SH-SY5Y (cell line): ENCODE data around the gene LY86.

Experiments used
- GATA2 ChIP-seq: IDR thresholded peaks from 2 replicates; pipeline ENCODE4 v1.6.1; 2011; ENCODE audit warnings: mild to moderate bottlenecking, low read depth, low read length
- GATA3 ChIP-seq: IDR thresholded peaks from 2 replicates; pipeline ENCODE4 v1.6.1; 2011; ENCODE audit warnings: low read depth, mild to moderate bottlenecking, low read length, moderate library complexity

The LY86 gene

DNA sequence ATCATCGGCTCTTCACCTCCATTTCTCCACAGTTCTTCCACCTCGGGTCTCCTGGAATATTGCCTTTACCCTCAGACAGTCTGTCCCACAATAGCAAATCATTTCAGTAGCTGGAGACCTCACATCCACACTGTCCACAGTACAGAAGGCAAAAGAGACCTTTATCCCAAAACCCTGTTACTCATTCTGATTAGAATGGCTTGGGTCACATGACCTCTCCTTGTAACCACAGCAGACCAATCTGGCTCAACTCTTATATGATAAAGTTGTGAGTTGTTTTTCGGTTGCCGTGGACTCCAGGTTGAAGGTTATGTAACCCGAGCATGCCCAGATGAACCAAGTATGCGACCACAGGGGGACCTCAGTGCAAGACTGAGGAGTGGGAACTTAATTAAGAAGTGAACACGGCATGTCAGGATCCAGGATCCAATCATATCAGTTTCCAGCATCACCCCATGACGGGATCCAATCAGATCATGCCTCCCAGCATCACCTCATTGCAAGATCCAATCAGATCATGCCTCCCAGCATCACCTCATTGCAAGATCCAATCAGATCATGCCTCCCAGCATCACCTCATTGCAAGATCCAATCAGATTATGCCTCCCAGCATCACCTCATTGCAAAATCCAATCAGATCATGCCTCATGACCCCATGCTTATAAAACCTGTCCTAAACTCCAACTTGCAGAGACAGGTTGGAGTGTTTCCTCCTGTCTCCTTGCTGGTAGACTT lies 68.7 kb downstream of the LY86 start:
- TF ChIP-seq GATA3 (no peak), GATA2 (no peak)

DNA sequence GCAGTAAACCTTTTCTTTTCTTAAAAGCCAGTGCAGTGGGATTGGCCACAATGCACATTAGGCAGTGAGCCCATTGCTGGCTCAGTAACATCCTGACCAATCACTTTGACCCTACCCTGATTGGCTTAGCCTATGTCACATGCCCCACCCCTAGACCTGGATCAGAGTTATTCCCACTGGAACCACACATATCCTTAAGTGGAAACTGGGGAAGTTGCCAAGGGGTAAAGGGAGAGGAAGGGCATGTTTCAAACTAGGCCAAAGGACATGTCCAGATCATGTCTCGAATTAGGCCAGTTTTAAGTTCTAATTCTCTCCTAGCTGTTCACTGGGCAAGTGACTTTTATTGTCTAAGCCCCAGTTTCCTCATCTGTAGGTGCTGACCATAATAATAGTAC lies 69.3 kb downstream of the LY86 start:
- TF ChIP-seq GATA2 (no peak), GATA3 (no peak)

DNA sequence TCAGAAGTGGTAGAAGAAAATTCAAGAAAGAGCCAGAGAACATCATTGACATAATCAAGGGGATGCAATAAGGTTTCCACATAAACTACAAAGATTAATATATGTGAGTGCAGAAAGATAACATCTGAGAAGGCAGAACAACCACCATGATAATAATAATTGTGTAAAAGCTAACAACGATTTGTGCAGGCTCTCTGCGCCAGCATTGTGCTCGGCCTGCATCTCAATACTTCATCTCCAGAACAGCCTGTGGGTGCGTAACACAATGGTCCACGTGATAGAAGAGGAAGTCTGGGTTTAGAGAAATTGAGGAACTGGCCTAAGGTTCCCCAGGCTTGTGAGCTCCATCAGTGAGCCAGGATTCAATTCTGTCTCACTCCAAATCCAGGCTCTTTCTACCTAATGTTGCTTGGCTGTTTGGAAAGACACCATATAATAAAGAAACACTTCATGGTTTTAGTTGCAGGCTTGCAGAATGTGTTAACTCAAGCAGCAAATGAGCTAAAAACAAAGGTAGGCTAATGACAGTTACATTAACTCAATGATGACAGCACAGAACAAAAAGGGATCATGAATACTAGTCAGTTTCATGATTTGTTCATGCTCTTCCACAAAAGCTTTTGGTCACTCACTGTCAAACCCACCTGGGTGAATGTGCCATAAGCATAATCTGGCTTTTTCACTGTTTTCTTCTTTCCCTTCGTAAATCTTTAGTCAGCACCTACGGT lies 71.2 kb downstream of the LY86 start:
- no peak for TF ChIP-seq GATA2
- no peak for TF ChIP-seq GATA3

DNA sequence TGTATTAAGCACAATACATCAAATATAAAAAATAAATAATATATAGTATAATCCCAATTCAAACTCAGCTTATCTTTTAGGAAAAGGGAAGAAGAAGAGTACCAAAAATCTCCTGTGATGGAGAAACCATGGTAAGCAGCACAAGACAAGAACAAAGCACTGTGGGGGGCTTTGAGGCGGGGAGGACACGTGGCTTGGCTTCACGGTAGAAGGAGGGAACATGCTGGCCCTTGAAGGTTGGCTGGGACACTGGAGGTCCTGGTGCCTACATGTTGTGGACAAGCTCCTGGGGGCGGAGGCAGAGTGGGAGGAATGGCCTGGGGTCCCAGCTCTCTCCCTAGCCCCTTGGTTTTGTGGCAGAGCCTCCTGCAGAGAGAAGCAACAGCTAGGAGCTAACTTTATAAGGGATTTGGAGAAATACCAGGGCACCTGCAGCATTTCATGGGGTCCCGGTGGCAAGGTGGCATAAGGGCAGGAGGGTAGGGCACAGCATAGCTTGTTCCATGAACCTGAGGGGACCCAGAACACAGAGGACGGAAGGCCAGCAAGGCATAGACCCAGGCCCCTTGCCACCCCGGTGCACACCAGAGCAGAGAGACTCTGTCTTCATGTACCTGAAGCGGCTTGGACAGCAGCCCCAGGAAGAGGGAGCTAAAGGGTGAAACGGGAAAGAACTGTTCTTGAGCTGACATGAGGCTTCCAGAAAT lies 72.0 kb downstream of the LY86 start:
- no peak for TF ChIP-seq GATA3
- TF ChIP-seq GATA2, result no peak

DNA sequence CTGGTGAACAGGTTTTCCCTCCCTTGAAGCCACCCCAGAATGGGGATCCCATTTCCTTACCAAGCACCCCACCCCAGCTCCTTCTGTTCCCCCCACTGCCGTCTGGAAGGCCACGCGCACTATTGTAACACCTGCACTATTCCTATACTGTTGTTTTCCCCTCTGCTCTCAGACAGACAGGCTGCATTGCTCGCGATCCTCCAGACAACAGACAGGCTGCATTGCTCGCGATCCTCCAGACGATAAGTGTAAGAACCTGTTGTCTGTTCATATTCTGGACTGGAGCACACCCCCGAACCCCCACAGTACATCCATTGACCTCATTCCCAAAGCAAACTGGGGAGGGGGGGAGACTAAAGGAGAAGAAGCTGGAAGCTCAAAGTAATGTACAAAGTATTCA lies 72.7 kb downstream of the LY86 start:
- TF ChIP-seq GATA2 (no peak), GATA3 (no peak)

DNA sequence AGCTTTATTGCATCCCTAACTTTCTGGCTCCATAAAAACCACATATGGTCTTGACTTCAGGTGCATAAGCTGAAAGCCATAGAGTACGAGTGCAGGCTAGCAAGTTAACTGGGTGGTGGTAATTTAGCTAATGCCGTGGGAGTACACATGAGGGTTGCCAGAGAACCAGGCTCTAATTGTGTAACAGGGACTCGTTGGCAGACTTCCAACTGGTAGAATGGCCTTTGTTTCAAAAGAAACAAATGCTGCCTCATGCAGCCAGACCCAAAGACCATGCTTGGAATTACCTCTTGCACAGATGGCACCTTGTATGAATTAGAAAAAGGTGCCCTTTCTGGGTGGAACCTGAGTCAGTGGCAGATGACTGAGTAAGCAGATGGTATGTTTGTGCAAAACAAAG lies 73.2 kb downstream of the LY86 start:
- TF ChIP-seq GATA2, result no peak
- no peak for TF ChIP-seq GATA3

DNA sequence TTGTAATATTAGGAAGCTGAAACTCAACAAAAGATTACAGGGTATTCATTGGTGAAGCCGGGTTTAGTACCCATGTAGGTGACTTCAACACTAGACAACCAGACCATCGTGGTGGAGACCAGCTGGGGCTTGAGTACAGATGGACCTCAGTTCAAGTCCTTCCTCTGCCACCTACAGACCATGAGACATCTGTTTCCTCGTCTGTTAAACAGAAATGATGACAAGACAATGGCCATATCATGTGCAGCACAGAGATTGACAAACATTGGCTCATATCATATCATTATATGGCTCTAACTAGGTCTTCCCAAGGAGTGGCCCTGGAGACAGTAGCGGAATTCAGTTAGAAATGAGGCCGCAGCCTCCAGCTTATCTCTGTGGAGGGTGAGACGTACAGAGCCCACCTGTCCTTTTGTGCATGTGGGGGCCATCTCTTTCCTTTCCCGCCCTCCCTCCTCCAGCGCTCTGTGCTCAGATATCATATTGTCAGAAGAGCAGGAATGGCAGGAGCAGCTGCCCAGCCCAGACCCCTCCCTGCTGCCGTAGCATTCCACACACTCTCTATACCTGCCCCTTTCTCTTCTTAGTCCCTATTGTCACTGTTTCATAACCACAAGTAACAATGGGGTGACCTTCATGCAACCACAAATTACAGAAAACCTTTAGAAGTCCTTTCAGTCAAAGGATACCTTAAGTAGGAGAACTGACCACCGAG lies 75.1 kb downstream of the LY86 start:
- TF ChIP-seq GATA3 (no peak), GATA2 (no peak)

DNA sequence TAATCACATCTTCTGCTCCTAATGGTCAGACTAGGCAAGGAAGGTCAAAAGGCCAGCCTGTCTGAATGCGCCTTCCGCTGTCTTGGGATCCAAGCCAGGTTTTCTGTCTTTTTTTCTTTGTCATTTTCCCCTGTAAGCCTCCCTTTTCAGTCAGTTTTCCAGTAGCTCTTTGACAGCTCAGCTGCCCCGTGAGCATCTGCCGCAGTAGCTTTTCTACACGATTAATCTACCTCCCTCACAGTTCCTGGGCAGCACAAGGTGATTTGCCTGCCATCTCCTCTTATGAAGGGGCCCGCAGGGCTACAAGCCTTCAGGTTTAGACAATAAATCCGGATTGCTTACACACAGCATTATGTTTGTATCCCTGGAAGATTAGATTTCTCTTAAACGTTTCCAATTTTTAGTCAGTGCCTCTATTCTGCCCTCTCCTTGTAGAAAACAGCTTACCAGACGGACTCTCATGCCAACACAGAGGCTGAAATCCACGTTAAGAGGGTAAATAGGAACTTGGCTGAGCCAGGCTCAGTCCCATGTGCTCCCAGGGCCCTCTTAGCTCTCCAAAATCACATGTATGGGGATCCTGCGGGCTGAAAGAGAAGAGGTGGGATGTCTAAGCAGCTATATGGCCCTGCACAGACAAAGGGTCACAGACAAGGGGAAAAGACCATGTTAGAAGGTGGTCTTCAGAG lies 77.2 kb downstream of the LY86 start:
- TF ChIP-seq GATA3, result no peak
- TF ChIP-seq GATA2, result no peak

DNA sequence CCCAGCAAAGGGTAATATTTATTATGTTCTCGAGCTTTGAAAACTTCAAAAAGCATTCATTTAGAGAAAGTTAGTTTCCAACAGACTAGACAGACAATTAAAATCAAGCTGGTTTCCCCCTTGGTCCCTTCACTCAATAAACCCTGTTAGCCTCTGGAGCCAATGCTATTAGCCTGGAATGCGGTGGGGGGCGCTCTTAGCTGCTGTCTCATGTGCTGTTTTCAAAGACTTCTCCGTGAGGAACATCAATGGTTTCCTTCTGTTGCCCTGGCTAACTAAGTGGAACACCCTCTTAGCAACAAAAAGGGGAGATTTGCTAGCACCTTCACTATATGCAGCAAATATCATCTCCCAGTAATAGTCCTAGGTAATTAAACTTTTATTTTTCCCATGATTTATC lies 86.4 kb downstream of the LY86 start:
- TF ChIP-seq GATA3, result no peak
- TF ChIP-seq GATA2, result no peak

DNA sequence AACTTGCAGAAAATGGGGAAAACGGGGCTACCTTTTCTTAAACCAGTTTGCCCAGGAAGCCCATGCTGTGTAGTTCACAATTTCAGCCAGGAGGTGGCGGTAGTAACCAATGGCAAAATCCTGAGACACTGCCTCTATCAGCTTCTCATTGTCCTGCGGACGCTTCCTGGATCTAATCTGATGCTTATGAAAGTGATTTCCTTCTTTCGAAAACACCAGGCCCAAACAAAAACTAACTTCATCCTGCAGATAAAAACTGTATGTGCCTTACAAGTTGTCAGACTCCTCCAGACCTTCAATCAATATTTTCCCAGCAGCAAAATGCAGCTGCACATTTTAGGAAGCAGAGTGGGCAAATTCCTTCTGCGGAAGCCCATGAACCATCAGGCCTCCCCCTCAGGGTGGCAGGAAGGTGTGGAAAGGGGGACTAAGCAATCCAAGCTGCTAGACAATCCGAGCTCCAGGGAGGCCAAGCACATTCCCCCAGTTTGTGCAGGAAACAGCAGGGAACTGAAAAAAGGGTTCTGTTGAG lies 88.5 kb downstream of the LY86 start:
- TF ChIP-seq GATA2 (no peak), GATA3 (no peak)

DNA sequence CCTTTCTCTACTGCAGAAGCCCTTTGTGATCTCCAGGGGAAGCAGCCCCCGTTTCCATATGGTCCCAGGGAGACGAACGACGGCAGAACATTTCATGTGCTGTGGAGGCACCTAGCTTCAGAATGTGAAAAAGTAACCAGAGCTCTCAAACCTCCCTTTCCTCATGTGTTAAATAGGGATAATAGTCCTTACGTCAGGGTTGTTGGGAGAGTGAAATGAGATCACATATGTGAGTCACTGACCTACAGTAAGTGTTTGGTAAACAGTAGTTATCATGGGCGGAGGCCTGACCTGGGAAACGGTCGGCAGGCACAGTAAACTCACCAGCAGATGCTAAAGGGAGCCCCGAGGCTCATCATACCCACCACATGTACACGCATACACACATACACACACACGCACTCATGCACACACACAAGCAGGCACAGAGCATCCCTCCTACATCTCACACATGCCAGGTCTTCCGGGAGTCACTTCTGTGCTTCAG lies 89.7 kb downstream of the LY86 start:
- TF ChIP-seq GATA3 (no peak), GATA2 (no peak)

DNA sequence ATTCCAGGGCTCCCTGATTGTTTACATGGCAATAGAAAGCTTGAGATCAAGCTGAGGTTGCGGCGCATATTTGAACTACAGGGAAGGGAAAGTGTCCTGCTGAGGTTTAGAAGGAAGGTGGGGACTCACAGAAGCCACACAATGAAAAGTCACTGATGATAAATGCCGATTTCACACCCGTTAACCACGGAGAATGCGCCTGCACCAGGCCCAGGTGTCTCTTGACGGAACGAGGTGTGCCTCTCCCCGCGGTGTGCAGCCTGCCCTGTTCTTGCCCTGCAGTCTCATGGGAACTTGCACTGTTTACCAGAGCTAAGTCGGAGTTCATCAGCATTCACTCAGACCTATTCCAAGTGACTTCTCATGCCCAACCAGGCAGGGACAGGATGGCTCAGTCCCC lies 90.3 kb downstream of the LY86 start:
- no peak for TF ChIP-seq GATA2
- TF ChIP-seq GATA3, result no peak

DNA sequence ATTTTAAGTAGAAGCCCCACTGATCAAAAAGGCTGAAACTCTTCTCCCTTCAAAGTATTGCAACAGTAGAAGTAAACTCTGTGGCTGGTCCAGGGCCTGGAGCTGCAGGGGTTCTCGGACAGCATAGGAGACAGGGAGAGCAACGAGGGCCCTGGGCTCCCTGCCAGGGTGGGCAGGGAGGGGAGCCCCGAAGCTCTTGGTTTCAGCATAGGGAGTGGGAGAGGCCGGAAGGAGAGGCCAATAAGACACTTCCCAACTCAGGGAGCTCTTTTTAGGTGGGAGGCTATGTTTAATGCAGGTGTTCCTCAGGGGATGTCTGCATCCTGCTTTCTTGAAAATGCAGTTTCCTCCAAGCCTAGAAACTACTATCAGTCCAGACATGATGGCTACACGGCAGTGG lies 91.1 kb downstream of the LY86 start:
- TF ChIP-seq GATA2, result no peak
- TF ChIP-seq GATA3, result no peak

DNA sequence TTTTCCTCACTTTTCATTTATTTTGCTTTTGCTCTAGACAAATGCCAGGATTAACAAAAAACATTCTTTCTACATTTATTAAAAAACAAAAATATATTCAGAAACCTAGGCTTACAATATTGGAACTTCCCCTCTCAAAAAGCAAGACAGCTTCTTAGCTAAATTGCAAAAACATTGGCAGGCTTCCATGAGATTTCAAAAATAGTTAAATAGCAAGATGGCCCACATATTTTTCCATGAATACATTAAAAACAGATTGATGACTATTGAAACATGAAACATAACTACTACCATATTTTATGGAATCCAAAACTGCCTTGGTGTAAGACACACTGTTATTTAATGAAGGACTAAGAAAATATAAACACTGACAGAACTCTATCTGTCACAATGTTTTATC lies 92.0 kb downstream of the LY86 start:
- TF ChIP-seq GATA3, result no peak
- TF ChIP-seq GATA2, result no peak
